Suppressor macrophage (primary cell): ENCODE results near the gene GSAP.
A peak's percentile ranks its signal among the peaks of the same experiment; 100 is the strongest.
"Not testable (repeated sequence)": the region's sequence is repeated elsewhere in the genome, so short reads cannot be mapped to it uniquely, and the experiment has no call there.

Experiments
- DNase-seq, 4 experiments: peaks; one replicate each; pipeline ENCODE4 v3.0.0-alpha.2; 2020 to 2022

Gene GSAP

GRCh38 chr7:77354484-77354883 is 61.7 kb downstream of the GSAP start:
- DNase-seq: no peak

- DNase-seq: no peak
Measured at GRCh38 chr7:77353911-77354310, 62.2 kb downstream of the GSAP start.

- DNase-seq: no peak
Measured at GRCh38 chr7:77353407-77353721, 62.8 kb downstream of the GSAP start.

- peak in 1 of 4 experiments; percentile 25 for DNase-seq
Measured at GRCh38 chr7:77352665-77353406, 63.3 kb downstream of the GSAP start.

GRCh38 chr7:77351539-77352004 is 64.6 kb downstream of the GSAP start:
- peak; percentile 61 to 76 (median 69) for DNase-seq

- no peak for DNase-seq
Measured at GRCh38 chr7:77349141-77349540, 67.0 kb downstream of the GSAP start.

- no peak for DNase-seq
Measured at GRCh38 chr7:77348371-77348813, 67.8 kb downstream of the GSAP start.

GRCh38 chr7:77346441-77346840 is 69.7 kb downstream of the GSAP start:
- DNase-seq: no peak

GRCh38 chr7:77345426-77345825 is 70.7 kb downstream of the GSAP start:
- not testable (repeated sequence) for DNase-seq

GRCh38 chr7:77339726-77340125 is 76.4 kb downstream of the GSAP start:
- DNase-seq: no peak

GRCh38 chr7:77338883-77339629 is 77.1 kb downstream of the GSAP start:
- peak; percentile 58 to 78 (median 64) for DNase-seq

- DNase-seq: peak in 2 of 4 experiments; percentile 68 to 72
Measured at GRCh38 chr7:77338260-77338659, 77.9 kb downstream of the GSAP start.

- no peak for DNase-seq
Measured at GRCh38 chr7:77337456-77337990, 78.6 kb downstream of the GSAP start.

GRCh38 chr7:77335581-77335980 is 80.6 kb downstream of the GSAP start:
- DNase-seq: no peak

- DNase-seq: not testable (repeated sequence)
Measured at GRCh38 chr7:77334039-77334438, 82.1 kb downstream of the GSAP start.

- DNase-seq: peak; percentile 88 to 94 (median 91)
Measured at GRCh38 chr7:77331938-77332695, 84.0 kb downstream of the GSAP start.

GRCh38 chr7:77330169-77330882 is 85.8 kb downstream of the GSAP start:
- peak; percentile 60 to 86 (median 76) for DNase-seq

GRCh38 chr7:77329466-77330168 is 86.5 kb downstream of the GSAP start:
- DNase-seq: no peak

- DNase-seq: no peak
Measured at GRCh38 chr7:77328669-77329068, 87.5 kb downstream of the GSAP start.

GRCh38 chr7:77327932-77328628 is 88.1 kb downstream of the GSAP start:
- peak in 3 of 4 experiments; percentile 23 to 37 (median 37) for DNase-seq
